HepG2 (cell line): ENCODE data around the gene URB1. TPM values are rescaled to one million over a fixed set of nuclear protein-coding genes. Genes with fewer than 3 reads are reported as not detected.

Experiments used
- BRF2 ChIP-seq: sonication (generic); formaldehyde crosslinking; IDR thresholded peaks from 2 replicates; pipeline ENCODE4 v1.8.1; 2022; ENCODE audit warnings: mild to moderate bottlenecking, missing genetic modification reagents
- GABPA ChIP-seq, 2 experiments: IDR thresholded peaks; 2 replicates each; pipeline ENCODE4 v1.6.1; 2011 to 2016; ENCODE audit warnings: low read depth in 2 of 2, low read length in 1 of 2, missing biosample characterization in 1 of 2, missing genetic modification characterization in 1 of 2
- GABPB1 ChIP-seq: IDR thresholded peaks from 2 replicates; pipeline ENCODE4 v1.6.1; 2016; ENCODE audit warnings: mild to moderate bottlenecking, missing genetic modification reagents, moderate library complexity, missing compliant biosample characterization
- GMEB2 ChIP-seq: IDR thresholded peaks from 2 replicates; pipeline ENCODE4 v1.6.1; 2016; ENCODE audit warnings: missing biosample characterization, missing genetic modification reagents, low read depth
- HNRNPLL ChIP-seq: fragments of 200-400 bp; formaldehyde crosslinking; IDR thresholded peaks from 2 replicates; pipeline ENCODE4 v1.6.1; 2017; ENCODE audit warnings: mild to moderate bottlenecking, low read depth, low read length; ENCODE audit not compliant: poor library complexity, severe bottlenecking
- KDM5B ChIP-seq: sonication (generic); formaldehyde crosslinking; IDR thresholded peaks from 2 replicates; pipeline ENCODE4 v1.4.0; 2020; ENCODE audit warnings: missing genetic modification reagents, mild to moderate bottlenecking, borderline replicate concordance
- MIXL1 ChIP-seq: IDR thresholded peaks from 2 replicates; pipeline ENCODE4 v1.6.1; 2016
- MNT ChIP-seq: fragments of 450-650 bp; IDR thresholded peaks from 2 replicates; pipeline ENCODE4 v1.6.1; 2016
- TARDBP ChIP-seq: sonication (generic); formaldehyde crosslinking; IDR thresholded peaks from 2 replicates; pipeline ENCODE4 v1.8.0; 2022; ENCODE audit warnings: mild to moderate bottlenecking, missing genetic modification reagents
- TFE3 ChIP-seq: IDR thresholded peaks from 2 replicates; pipeline ENCODE4 v1.6.1; 2016
- TOPORS ChIP-seq: sonication (generic); formaldehyde crosslinking; IDR thresholded peaks from 2 replicates; pipeline ENCODE4 v1.8.0; 2023; ENCODE audit warnings: mild to moderate bottlenecking, missing genetic modification reagents
- XRCC5 ChIP-seq: fragments of 200-400 bp; formaldehyde crosslinking; optimal IDR thresholded peaks from 2 replicates; pipeline ENCODE3; 2017; ENCODE audit warnings: mild to moderate bottlenecking, low read length
- ZFP36L1 ChIP-seq: sonication (generic); formaldehyde crosslinking; IDR thresholded peaks from 2 replicates; pipeline ENCODE4 v1.8.0; 2022; ENCODE audit warnings: mild to moderate bottlenecking, missing genetic modification reagents, moderate library complexity
- ZMAT3 ChIP-seq: sonication (generic); formaldehyde crosslinking; conservative IDR thresholded peaks from 2 replicates; pipeline ENCODE4 v1.7.0; 2021; ENCODE audit warnings: missing genetic modification reagents
- ZNF263 ChIP-seq: sonication (generic); formaldehyde crosslinking; IDR thresholded peaks from 2 replicates; pipeline ENCODE4 v1.4.0; 2020; ENCODE audit warnings: missing genetic modification reagents
- ZNF552 ChIP-seq: sonication (generic); formaldehyde crosslinking; IDR thresholded peaks from 2 replicates; pipeline ENCODE4 v1.9.0; 2022; ENCODE audit warnings: missing genetic modification reagents, mild to moderate bottlenecking, borderline replicate concordance
- ZNF598 ChIP-seq: sonication (generic); formaldehyde crosslinking; IDR thresholded peaks from 2 replicates; pipeline ENCODE4 v1.5.1; 2020; ENCODE audit warnings: mild to moderate bottlenecking, missing genetic modification reagents, borderline replicate concordance
- ZNF607 ChIP-seq: sonication (generic); formaldehyde crosslinking; IDR thresholded peaks from 2 replicates; pipeline ENCODE4 v1.5.1; 2020; ENCODE audit warnings: missing genetic modification reagents, mild to moderate bottlenecking, borderline replicate concordance
- ZNF619 ChIP-seq: sonication (generic); formaldehyde crosslinking; IDR thresholded peaks from 2 replicates; pipeline ENCODE4 v1.4.0; 2020; ENCODE audit warnings: mild to moderate bottlenecking, missing genetic modification reagents
- ZNF770 ChIP-seq: sonication (generic); formaldehyde crosslinking; IDR thresholded peaks from 2 replicates; pipeline ENCODE4 v1.5.0; 2020; ENCODE audit warnings: mild to moderate bottlenecking, missing genetic modification reagents
- ZNF878 ChIP-seq: sonication (generic); formaldehyde crosslinking; IDR thresholded peaks from 2 replicates; pipeline ENCODE4 v1.8.1; 2023; ENCODE audit warnings: mild to moderate bottlenecking, missing genetic modification reagents, moderate library complexity
- polyA plus RNA-seq, 8 experiments: library from polyadenylated mRNA; depleted of rRNA in 3 of 8; stranded (reverse) in 7 of 8; unstranded in 1 of 8; fragments of >200 nt; fragmentation: Illumina TruSeq in 4 of 8; extraction: Trizol in 4 of 8; gene quantifications; 2 replicates each; pipeline versions ENCODE4 v1.2.1 to v1.2.3, GENCODE V29; 2011 to 2016; ENCODE audit warnings: low read depth in 4 of 8, missing spikeins in 1 of 8, mixed read lengths in 1 of 8; ENCODE audit not compliant: insufficient read depth in 1 of 8
- total RNA-seq, 5 experiments: library from RNA; depleted of rRNA; stranded (reverse); fragments of >200 nt; fragmentation: Illumina TruSeq; extraction: Trizol; gene quantifications; 2 replicates each; pipeline ENCODE4 v1.2.3, GENCODE V29; 2016; ENCODE audit warnings: low read depth in 1 of 5

The URB1 gene
- total and polyA plus RNA-seq, 2 of the 13 experiments (the other 11 are each of a cell fraction or from before 2014, with no cell fraction given) = 4.5 to 16.7 TPM

- TF ChIP-seq ZNF619 = peak; percentile 86; the same call in 1 of the 2 replicates
- TF ChIP-seq BRF2 = peak; percentile 50; the same call in 1 of the 2 replicates
- no peak for TF ChIP-seq MIXL1
- TF ChIP-seq ZNF552 (CRISPR knock-in tag) = no peak
- no peak for TF ChIP-seq TARDBP (CRISPR knock-in tag)
- TF ChIP-seq MNT = peak; percentile 94
- no peak for TF ChIP-seq ZNF878 (CRISPR knock-in tag)
- TF ChIP-seq ZNF770 (CRISPR knock-in tag) = peak; percentile 22; the same call in 1 of the 2 replicates
- no peak for TF ChIP-seq GMEB2 (CRISPR knock-in tag)
- TF ChIP-seq GABPB1 (CRISPR knock-in tag) = peak; percentile 97
- peak; percentile 58 for TF ChIP-seq KDM5B (CRISPR knock-in tag)
- no peak for TF ChIP-seq XRCC5
- TF ChIP-seq ZNF598 = peak; percentile 67; the same call in 1 of the 2 replicates
- peak; percentile 59; the same call in 1 of the 2 replicates for TF ChIP-seq ZNF263
- peak; percentile 92 for TF ChIP-seq GABPA (IDR thresholded peaks at IDR 0.05; ENCODE audit: low read depth, low read length)
- peak; percentile 92 for TF ChIP-seq GABPA (CRISPR knock-in tag; IDR thresholded peaks at IDR 0.05; ENCODE audit: low read depth)
- 0 out of 2 replicates have a peak, but pooled peaks have one; percentile 36 for TF ChIP-seq TOPORS (CRISPR knock-in tag)
- peak; percentile 69 for TF ChIP-seq HNRNPLL
- peak; percentile 40; the same call in 1 of the 2 replicates for TF ChIP-seq TFE3 (CRISPR knock-in tag)
- TF ChIP-seq ZMAT3 (CRISPR knock-in tag) = peak; percentile 82; the same call in 1 of the 2 replicates
- TF ChIP-seq ZFP36L1 (CRISPR knock-in tag) = no peak
- TF ChIP-seq ZNF607 (CRISPR knock-in tag) = peak; percentile 30; the same call in 1 of the 2 replicates
These were observed at the start of gene URB1 (continued) for GRCh38 chr21:32392880-32393676.
